ENCODE results near the gene ILK. TPM values are rescaled to one million over a fixed set of nuclear protein-coding genes. Genes with fewer than 3 reads are reported as not detected.

The ILK gene
- total and polyA plus RNA-seq, 2 donors (not counting 1 experiment from before 2014, with no cell fraction given) = 176 to 420 TPM

GRCh38 chr11:6569706-6570105, 33.9 kb upstream of the ILK start:
- Histone ChIP-seq H3K4me1 (ENCODE audit: control insufficient read depth, extremely low read depth, insufficient read depth, low read length) (peaks cover 7% of the 10 kb centered on the region), H2AFZ (ENCODE audit: low read length) (no peak overlapping the region), H3K9me3 (ENCODE audit: control insufficient read depth, insufficient read depth, low read depth, low read length) (no peaks in the 10 kb centered on the region), H3K4me3 (replicated peaks in 1 of 4; ENCODE audit: control extremely low read depth in 1 of 4, insufficient read depth in 1 of 4, low read depth in 3 of 4, low read length in 4 of 4) (no peak overlapping the region), H3K27me3 (ENCODE audit: control insufficient read depth, insufficient read depth, low read length) (no peaks in the 10 kb centered on the region), H3K9ac (ENCODE audit: insufficient read depth, low read length) (no peak overlapping the region), H3K79me2 (ENCODE audit: control insufficient read depth, insufficient read depth, low read length) (no peaks in the 10 kb centered on the region), H3K4me2 (ENCODE audit: extremely low read depth, insufficient read depth, low read length) (no peak overlapping the region), H4K20me1 (ENCODE audit: control insufficient read depth, extremely low read depth, insufficient read depth, low read length) (no peaks in the 10 kb centered on the region), H3K36me3 (ENCODE audit: control insufficient read depth, insufficient read depth, low read length) (no peaks in the 10 kb centered on the region), H3K27ac (ENCODE audit: insufficient read depth, low read length) (no peak overlapping the region)
- TF ChIP-seq CTCF (conservative IDR thresholded peaks at IDR 0.05 in 1 of 2, IDR thresholded peaks at IDR 0.05 in 1 of 2; ENCODE audit: low read depth in 1 of 2, low read length in 2 of 2) = no peak
- TF ChIP-seq EZH2 (IDR thresholded peaks at IDR 0.05; ENCODE audit: low read length, missing control alignments) = no peak
- DNase-seq (ENCODE audit: low read depth in 2 of 2) = no peak

- Histone ChIP-seq H3K4me2 (ENCODE audit: extremely low read depth, insufficient read depth, low read length) (no peak overlapping the region), H3K79me2 (ENCODE audit: control insufficient read depth, insufficient read depth, low read length) (no peaks in the 10 kb centered on the region), H3K36me3 (ENCODE audit: control insufficient read depth, insufficient read depth, low read length) (no peaks in the 10 kb centered on the region), H4K20me1 (ENCODE audit: control insufficient read depth, extremely low read depth, insufficient read depth, low read length) (no peaks in the 10 kb centered on the region), H3K27ac (ENCODE audit: insufficient read depth, low read length) (no peak overlapping the region), H2AFZ (ENCODE audit: low read length) (no peak overlapping the region), H3K4me3 (replicated peaks in 1 of 4; ENCODE audit: control extremely low read depth in 1 of 4, insufficient read depth in 1 of 4, low read depth in 3 of 4, low read length in 4 of 4) (no peak overlapping the region), H3K9me3 (ENCODE audit: control insufficient read depth, insufficient read depth, low read depth, low read length) (no peaks in the 10 kb centered on the region), H3K9ac (ENCODE audit: insufficient read depth, low read length) (no peak overlapping the region), H3K4me1 (ENCODE audit: control insufficient read depth, extremely low read depth, insufficient read depth, low read length) (peaks cover 7% of the 10 kb centered on the region), H3K27me3 (ENCODE audit: control insufficient read depth, insufficient read depth, low read length) (no peaks in the 10 kb centered on the region)
- TF ChIP-seq CTCF (conservative IDR thresholded peaks at IDR 0.05 in 1 of 2, IDR thresholded peaks at IDR 0.05 in 1 of 2; ENCODE audit: low read depth in 1 of 2, low read length in 2 of 2) (no peak), EZH2 (IDR thresholded peaks at IDR 0.05; ENCODE audit: low read length, missing control alignments) (no peak)
- DNase-seq (ENCODE audit: low read depth in 2 of 2) = no peak
Measured at GRCh38 chr11:6570691-6571427, 32.7 kb upstream of the ILK start.

- H3K4me2 ChIP-seq (ENCODE audit: extremely low read depth, insufficient read depth, low read length) = no peak overlapping the region
- no peaks in the 10 kb centered on the region for H4K20me1 ChIP-seq (ENCODE audit: control insufficient read depth, extremely low read depth, insufficient read depth, low read length)
- no peaks in the 10 kb centered on the region for H3K36me3 ChIP-seq (ENCODE audit: control insufficient read depth, insufficient read depth, low read length)
- H3K4me3 ChIP-seq (replicated peaks in 1 of 4; ENCODE audit: control extremely low read depth in 1 of 4, insufficient read depth in 1 of 4, low read depth in 3 of 4, low read length in 4 of 4) = no peak overlapping the region
- no peaks in the 10 kb centered on the region for H3K79me2 ChIP-seq (ENCODE audit: control insufficient read depth, insufficient read depth, low read length)
- no peak overlapping the region for H3K27ac ChIP-seq (ENCODE audit: insufficient read depth, low read length)
- no peak overlapping the region for H2AFZ ChIP-seq (ENCODE audit: low read length)
- peaks cover 7% of the 10 kb centered on the region for H3K4me1 ChIP-seq (ENCODE audit: control insufficient read depth, extremely low read depth, insufficient read depth, low read length)
- H3K27me3 ChIP-seq (ENCODE audit: control insufficient read depth, insufficient read depth, low read length) = no peaks in the 10 kb centered on the region
- no peak for TF ChIP-seq CTCF (conservative IDR thresholded peaks at IDR 0.05 in 1 of 2, IDR thresholded peaks at IDR 0.05 in 1 of 2; ENCODE audit: low read depth in 1 of 2, low read length in 2 of 2)
- no peak for TF ChIP-seq EZH2 (IDR thresholded peaks at IDR 0.05; ENCODE audit: low read length, missing control alignments)
- H3K9ac ChIP-seq (ENCODE audit: insufficient read depth, low read length) = no peak overlapping the region
- no peaks in the 10 kb centered on the region for H3K9me3 ChIP-seq (ENCODE audit: control insufficient read depth, insufficient read depth, low read depth, low read length)
- DNase-seq (ENCODE audit: low read depth in 2 of 2) = no peak
Measured at GRCh38 chr11:6571434-6572008, 32.1 kb upstream of the ILK start.
